ENCODE measurements around the gene MBLAC2.

The MBLAC2 gene

DNA sequence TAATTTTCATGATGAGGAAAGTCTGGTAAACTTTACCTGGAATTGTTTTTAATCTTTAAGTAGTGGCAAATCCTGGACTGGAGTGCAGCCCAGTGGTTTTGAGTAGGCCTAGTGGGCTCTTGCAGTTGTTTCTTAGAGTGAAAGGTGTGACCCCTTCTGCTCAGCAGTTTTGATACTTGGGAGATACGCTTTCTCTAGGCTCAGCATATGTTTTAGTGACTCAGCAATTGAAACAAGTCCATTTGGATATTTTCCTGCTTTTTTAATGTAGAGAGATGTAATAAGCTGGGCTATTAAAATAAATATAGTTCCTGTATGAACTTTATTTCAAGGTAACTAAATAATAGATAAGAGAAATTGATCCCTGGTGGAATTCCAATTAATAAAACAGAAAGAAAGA is 6.1 kb upstream of the MBLAC2 start:
- TF ChIP-seq, protein P1, sequence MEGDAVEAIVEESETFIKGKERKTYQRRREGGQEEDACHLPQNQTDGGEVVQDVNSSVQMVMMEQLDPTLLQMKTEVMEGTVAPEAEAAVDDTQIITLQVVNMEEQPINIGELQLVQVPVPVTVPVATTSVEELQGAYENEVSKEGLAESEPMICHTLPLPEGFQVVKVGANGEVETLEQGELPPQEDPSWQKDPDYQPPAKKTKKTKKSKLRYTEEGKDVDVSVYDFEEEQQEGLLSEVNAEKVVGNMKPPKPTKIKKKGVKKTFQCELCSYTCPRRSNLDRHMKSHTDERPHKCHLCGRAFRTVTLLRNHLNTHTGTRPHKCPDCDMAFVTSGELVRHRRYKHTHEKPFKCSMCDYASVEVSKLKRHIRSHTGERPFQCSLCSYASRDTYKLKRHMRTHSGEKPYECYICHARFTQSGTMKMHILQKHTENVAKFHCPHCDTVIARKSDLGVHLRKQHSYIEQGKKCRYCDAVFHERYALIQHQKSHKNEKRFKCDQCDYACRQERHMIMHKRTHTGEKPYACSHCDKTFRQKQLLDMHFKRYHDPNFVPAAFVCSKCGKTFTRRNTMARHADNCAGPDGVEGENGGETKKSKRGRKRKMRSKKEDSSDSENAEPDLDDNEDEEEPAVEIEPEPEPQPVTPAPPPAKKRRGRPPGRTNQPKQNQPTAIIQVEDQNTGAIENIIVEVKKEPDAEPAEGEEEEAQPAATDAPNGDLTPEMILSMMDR (IDR thresholded peaks at IDR 0.05; ENCODE audit: low read length, missing control alignments), result no peak
- DNase-seq (ENCODE audit: low read depth), result no peak
- H3K4me3 ChIP-seq (replicated peaks; ENCODE audit: low read depth, low read length), result no peak overlapping the region

DNA sequence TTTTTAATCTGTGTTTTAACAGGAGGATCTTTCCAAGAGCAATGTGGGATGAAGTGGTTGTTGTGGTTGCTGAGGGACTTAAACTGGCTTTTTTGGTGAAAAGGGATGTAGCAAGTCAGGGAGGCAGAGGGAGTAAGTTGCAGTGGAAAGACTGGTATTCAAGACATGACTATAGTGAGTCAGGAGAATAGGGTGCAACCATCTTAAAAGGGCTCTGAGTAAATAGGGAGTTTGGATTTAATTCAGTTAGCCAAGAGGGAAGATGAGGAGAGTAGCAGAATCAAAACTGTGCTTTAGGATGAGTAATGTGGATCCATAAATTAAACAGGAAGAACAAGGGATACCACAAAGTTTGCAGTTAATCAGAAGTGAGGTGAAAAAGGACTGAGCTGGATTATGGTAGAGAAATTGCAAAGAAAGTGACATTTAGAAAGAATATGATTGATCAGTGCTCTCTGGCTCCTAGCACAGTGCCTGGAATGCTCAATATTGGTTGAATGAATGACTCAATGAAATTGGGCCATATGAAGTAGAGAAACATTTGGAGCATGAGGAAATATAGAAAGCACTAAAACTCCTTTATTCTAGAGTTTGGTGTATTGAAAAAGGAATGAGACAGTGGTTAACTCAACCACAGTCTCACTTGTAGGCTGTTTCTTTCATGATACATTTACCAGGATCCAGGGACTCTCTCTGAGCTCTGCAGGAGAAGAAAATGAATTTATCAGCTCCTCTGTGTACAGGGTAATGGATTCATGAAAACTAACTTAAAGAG is 5.2 kb upstream of the MBLAC2 start:
- TF ChIP-seq, protein P1 (IDR thresholded peaks at IDR 0.05; ENCODE audit: low read length, missing control alignments), result no peak
- DNase-seq (ENCODE audit: low read depth), result no peak
- H3K4me3 ChIP-seq (replicated peaks; ENCODE audit: low read depth, low read length), result no peak overlapping the region

DNA sequence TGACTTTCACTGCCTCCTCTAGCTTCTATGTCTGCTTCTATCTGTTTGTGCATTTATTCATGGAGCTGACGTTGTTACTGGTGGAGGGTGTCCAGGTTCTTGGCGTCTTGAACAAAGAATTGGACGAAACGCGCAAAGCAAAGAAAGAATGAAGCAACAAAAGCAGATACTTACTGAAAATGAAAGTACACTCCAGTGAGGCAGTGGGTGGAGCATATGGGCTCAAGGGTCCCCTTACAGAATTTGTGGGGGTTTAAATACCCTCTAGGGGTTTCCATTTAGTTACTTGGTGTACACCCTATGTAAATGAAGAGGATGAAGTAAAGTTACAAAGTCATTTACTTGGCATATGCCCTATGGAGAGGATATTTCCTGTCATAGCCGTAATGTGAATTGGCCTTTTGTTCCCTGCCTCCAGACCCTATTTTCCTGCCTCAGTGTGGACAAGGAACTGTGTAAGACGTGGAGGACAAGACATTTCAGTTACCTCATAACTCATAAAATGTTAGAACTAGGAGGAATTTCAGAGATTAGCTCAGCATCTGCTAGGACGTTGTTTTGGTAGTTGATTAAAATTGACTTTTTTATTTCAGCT is 3.1 kb upstream of the MBLAC2 start:
- H3K4me3 ChIP-seq (replicated peaks; ENCODE audit: low read depth, low read length), result no peak overlapping the region
- TF ChIP-seq, protein P1 (IDR thresholded peaks at IDR 0.05; ENCODE audit: low read length, missing control alignments), result no peak
- DNase-seq (ENCODE audit: low read depth), result no peak

DNA sequence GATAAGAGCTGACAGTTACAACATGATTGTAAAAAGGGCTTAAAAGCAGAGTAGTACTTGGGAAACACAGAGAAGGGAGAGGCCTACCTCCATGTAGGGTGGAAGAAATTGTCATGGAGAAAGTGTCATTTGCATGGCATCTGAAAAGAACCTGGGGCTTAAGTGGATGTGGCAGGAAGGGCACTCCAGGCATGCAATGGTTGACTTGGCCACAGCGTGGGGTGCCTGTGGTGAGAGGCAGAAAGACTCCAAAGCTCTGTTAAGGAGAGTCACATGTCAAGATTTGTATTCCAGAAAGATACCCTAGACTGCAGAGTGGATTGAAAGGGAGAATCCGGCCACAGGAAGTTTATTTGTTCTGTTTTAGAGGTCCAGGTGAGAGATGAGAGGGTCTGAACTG is 2.5 kb upstream of the MBLAC2 start:
- no peak overlapping the region for H3K4me3 ChIP-seq (replicated peaks; ENCODE audit: low read depth, low read length)
- TF ChIP-seq, protein P1 (IDR thresholded peaks at IDR 0.05; ENCODE audit: low read length, missing control alignments), result no peak
- DNase-seq (ENCODE audit: low read depth), result no peak

DNA sequence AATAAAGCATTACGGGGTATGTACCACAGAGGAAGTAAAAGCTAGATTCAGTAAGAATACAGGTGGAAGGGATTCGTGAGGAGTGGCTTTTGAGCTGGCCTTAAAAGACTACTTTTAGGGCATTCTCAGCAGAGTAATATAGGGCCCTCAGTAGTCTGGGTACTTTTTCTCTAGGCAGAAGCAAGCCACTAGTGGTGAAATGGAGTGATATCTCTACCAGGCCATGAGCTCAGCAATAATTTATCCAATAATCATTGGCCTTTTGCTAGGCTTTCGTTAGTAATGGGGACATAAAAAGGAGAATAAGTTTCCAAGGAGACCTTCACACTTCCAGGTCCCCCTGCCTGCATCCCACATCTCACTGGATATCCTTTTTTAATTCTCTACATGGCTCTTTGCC is 1.8 kb upstream of the MBLAC2 start:
- no peak overlapping the region for H3K4me3 ChIP-seq (replicated peaks; ENCODE audit: low read depth, low read length)
- TF ChIP-seq, protein P1 (IDR thresholded peaks at IDR 0.05; ENCODE audit: low read length, missing control alignments), result no peak
- no peak for DNase-seq (ENCODE audit: low read depth)

DNA sequence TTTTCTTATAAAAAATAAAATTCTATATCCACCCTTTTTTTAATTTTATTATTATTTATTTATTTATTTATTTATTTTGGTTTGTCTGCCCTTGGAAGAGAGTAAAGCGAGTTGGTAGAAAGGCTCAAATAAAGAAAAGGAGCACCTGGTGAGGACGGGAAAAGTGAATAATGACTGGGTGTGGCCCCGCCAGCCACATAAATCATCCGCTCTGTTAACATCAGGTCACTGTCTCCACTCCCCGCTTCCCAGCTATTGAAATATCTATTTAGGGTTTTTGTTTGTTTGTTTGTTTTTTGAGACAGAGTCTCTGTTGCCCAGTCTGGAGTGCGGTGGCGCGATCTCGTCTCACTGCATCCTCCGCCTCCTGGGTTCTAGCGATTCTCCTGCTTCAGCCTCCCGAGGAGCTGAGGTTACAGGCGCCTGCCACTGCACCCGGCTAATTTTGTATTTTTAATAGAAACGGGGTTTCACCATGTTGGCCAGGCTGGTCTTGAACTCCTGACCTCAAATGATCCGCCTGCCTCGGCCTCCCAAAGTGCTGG is 937 bp upstream of the MBLAC2 start:
- peak overlapping the region; percentile 87 for H3K4me3 ChIP-seq (replicated peaks; ENCODE audit: low read depth, low read length)
- no peak for DNase-seq (ENCODE audit: low read depth)
- TF ChIP-seq, protein P1 (IDR thresholded peaks at IDR 0.05; ENCODE audit: low read length, missing control alignments), result no peak
